ENCODE measurements around the gene EBP. TPM values are rescaled to one million over a fixed set of nuclear protein-coding genes. Genes with fewer than 3 reads are reported as not detected.

Gene EBP
- total RNA-seq, 1 donor from 2014 or later, result 73.1 TPM

DNA sequence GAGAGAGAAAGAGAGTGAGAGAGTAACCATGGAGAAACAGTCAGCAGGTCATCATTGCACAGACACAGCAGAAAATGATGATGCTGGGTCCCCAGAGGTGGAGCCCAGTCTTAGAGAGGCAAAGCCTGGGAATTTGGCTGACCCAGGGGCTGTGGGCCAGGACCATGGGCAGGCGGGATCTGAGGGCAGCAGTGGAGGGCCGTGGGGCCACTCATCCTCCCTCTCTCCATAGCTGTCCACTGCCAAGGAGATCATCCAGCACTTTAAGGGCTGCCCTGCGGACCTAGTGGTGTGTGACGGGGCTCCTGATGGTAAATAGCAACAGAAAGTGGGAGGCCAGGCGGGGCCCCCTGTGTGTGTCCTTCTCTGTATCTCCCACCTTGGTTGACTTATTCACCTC, 42.8 kb upstream of the EBP start:
- peak overlapping the region; percentile 43 for H3K27ac Mint-ChIP-seq
- TF ChIP-seq, protein P1, sequence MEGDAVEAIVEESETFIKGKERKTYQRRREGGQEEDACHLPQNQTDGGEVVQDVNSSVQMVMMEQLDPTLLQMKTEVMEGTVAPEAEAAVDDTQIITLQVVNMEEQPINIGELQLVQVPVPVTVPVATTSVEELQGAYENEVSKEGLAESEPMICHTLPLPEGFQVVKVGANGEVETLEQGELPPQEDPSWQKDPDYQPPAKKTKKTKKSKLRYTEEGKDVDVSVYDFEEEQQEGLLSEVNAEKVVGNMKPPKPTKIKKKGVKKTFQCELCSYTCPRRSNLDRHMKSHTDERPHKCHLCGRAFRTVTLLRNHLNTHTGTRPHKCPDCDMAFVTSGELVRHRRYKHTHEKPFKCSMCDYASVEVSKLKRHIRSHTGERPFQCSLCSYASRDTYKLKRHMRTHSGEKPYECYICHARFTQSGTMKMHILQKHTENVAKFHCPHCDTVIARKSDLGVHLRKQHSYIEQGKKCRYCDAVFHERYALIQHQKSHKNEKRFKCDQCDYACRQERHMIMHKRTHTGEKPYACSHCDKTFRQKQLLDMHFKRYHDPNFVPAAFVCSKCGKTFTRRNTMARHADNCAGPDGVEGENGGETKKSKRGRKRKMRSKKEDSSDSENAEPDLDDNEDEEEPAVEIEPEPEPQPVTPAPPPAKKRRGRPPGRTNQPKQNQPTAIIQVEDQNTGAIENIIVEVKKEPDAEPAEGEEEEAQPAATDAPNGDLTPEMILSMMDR (IDR thresholded peaks at IDR 0.05; ENCODE audit: unreplicated experiment), result no peak
- peaks cover 12% of the 10 kb centered on the region for H3K4me1 Mint-ChIP-seq (ENCODE audit: low read depth)
- peaks cover 10% of the 10 kb centered on the region for H3K36me3 Mint-ChIP-seq (ENCODE audit: insufficient read depth)
- H3K4me3 Mint-ChIP-seq (ENCODE audit: low read depth), result no peak overlapping the region
- no peak for DNase-seq (ENCODE audit: low spot score, unreplicated experiment)
- peaks cover 27% of the 10 kb centered on the region for H3K9me3 Mint-ChIP-seq (ENCODE audit: low read depth)
- H3K27me3 Mint-ChIP-seq, result no peaks in the 10 kb centered on the region

DNA sequence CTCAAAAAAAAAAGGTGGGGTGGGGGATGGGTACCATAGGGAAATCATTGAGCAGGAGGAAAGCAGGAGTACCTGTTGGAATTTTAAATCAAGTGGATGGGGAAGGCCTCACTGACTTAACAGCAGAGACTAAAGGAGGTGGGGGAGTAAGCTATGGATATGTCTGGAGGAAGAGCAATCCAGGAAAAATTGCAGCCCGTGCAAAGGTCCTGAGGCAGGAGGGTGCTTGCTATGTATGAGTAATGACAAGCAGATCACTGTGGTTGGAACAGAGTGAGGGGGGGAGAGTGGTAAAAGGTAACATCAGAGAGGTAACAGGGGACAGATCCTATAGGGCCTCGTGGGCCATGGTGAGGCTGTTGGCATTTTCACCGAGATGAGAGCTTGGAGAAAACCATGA, 41.5 kb upstream of the EBP start:
- Mint-ChIP-seq H3K4me3 (ENCODE audit: low read depth) (no peak overlapping the region), H3K27me3 (no peaks in the 10 kb centered on the region), H3K36me3 (ENCODE audit: insufficient read depth) (peaks cover 10% of the 10 kb centered on the region), H3K4me1 (ENCODE audit: low read depth) (peaks cover 9% of the 10 kb centered on the region), H3K9me3 (ENCODE audit: low read depth) (peaks cover 27% of the 10 kb centered on the region), H3K27ac (no peak overlapping the region)
- DNase-seq (ENCODE audit: low spot score, unreplicated experiment), result no peak
- TF ChIP-seq, protein P1 (IDR thresholded peaks at IDR 0.05; ENCODE audit: unreplicated experiment), result no peak

DNA sequence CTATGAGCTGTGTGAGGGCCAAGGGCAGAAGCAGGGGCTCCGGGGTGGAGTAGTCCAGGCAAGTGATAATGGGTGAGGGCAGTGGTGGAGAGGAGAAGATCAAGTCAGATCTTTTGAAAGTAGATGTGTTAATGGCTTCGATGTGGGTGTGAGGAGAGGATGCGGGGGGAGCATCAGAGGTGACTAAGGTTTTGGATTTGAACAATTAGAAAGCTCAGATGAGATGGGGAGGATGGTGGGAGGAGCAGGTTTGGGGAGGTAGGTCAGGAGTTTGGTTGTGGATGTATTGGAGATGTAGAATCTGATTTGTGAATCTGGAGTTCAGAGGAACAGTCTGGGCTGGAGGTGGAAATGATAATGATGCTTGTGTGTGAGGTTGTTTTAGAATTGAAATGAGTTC, 41.0 kb upstream of the EBP start:
- no peaks in the 10 kb centered on the region for H3K27me3 Mint-ChIP-seq
- peaks cover 9% of the 10 kb centered on the region for H3K4me1 Mint-ChIP-seq (ENCODE audit: low read depth)

DNA sequence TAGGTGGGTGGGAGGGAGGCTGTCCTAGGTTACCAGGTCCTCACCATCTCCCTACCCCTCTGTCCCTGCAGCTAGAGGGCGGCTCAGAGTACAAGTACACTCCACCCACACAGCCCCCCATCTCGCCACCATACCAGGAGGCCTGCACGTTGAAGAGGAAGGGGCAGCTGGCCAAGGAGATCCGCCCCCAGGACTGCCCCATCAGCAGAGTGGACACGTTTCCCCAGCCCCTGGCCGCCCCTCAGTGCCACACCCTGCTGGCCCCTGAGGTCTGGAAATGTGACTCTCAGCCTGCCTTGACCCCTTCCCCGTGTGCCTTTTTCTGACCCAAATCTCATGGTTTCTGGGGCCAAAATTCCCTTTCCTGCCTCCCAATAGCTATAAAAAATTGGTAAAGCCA, 39.1 kb upstream of the EBP start:
- TF ChIP-seq, protein P1 (IDR thresholded peaks at IDR 0.05; ENCODE audit: unreplicated experiment), result no peak
- no peak overlapping the region for H3K4me3 Mint-ChIP-seq (ENCODE audit: low read depth)
- no peak for DNase-seq (ENCODE audit: low spot score, unreplicated experiment)
- H3K27me3 Mint-ChIP-seq, result no peaks in the 10 kb centered on the region
- peaks cover 17% of the 10 kb centered on the region for H3K9me3 Mint-ChIP-seq (ENCODE audit: low read depth)
- peaks cover 13% of the 10 kb centered on the region for H3K36me3 Mint-ChIP-seq (ENCODE audit: insufficient read depth)
- H3K4me1 Mint-ChIP-seq (ENCODE audit: low read depth), result peaks cover 1% of the 10 kb centered on the region
- H3K27ac Mint-ChIP-seq, result no peak overlapping the region

More for the DNA sequence above, 41.0 kb upstream of the EBP start:
- TF ChIP-seq, protein P1 (IDR thresholded peaks at IDR 0.05; ENCODE audit: unreplicated experiment), result no peak
- Mint-ChIP-seq H3K9me3 (ENCODE audit: low read depth) (peaks cover 27% of the 10 kb centered on the region), H3K36me3 (ENCODE audit: insufficient read depth) (peaks cover 10% of the 10 kb centered on the region), H3K27ac (no peak overlapping the region), H3K4me3 (ENCODE audit: low read depth) (no peak overlapping the region)
- DNase-seq (ENCODE audit: low spot score, unreplicated experiment), result no peak

DNA sequence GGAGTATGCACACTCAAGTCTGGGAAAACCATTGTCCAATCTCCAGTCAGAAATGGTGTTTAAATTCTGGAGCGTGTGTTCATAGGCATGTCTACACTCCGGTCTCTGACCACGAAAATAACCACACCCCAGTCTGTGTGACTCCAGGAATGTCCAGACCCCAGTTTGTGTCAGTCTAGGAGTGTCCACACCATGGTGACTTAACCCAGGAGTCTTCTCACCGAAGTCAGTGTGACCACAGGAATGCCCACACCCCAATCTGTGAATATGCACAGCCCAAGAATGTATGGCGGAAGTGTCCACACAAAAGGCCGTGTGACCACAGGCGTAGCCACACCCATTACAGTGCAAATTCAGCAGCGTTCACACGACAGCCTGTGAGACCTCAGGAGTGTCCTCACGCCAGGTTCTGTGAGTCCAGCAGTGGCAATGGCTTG, 34.2 kb upstream of the EBP start:
- no peak for DNase-seq (ENCODE audit: low spot score, unreplicated experiment)
- peaks cover 3% of the 10 kb centered on the region for H3K9me3 Mint-ChIP-seq (ENCODE audit: low read depth)
- H3K36me3 Mint-ChIP-seq (ENCODE audit: insufficient read depth), result peaks cover 3% of the 10 kb centered on the region
- no peaks in the 10 kb centered on the region for H3K4me1 Mint-ChIP-seq (ENCODE audit: low read depth)
- no peak overlapping the region for H3K4me3 Mint-ChIP-seq (ENCODE audit: low read depth)
- H3K27ac Mint-ChIP-seq, result peak overlapping the region; percentile 59
- no peaks in the 10 kb centered on the region for H3K27me3 Mint-ChIP-seq
- TF ChIP-seq, protein P1 (IDR thresholded peaks at IDR 0.05; ENCODE audit: unreplicated experiment), result no peak
